Measurements from ENCODE around the gene PIP5K1B.

Gene PIP5K1B

GRCh38 chr9:68999393-69000105 lies 294.5 kb downstream of the PIP5K1B start:
- DNase-seq = peak; percentile 56

GRCh38 chr9:69001921-69002320 lies 296.9 kb downstream of the PIP5K1B start:
- DNase-seq = no peak

- DNase-seq = no peak
Measured at GRCh38 chr9:69003051-69003450, 298.0 kb downstream of the PIP5K1B start.

GRCh38 chr9:69004836-69005235 lies 299.8 kb downstream of the PIP5K1B start:
- DNase-seq = no peak

- no peak for DNase-seq
Measured at GRCh38 chr9:69009708-69010107, 304.7 kb downstream of the PIP5K1B start.

- DNase-seq = no peak
Measured at GRCh38 chr9:69012696-69013381, 307.8 kb downstream of the PIP5K1B start.

GRCh38 chr9:69013382-69013727 lies 308.3 kb downstream of the PIP5K1B start:
- DNase-seq = no peak

GRCh38 chr9:69014013-69014412 lies 309.0 kb downstream of the PIP5K1B start, which contains the start of gene PRKACG:
Gene PRKACG, minus strand, starts transcription at chr9:69014113. Its CDS starts 21 bp downstream, at chr9:69014092.
- no peak for DNase-seq

GRCh38 chr9:69016191-69017096 lies 311.4 kb downstream of the PIP5K1B start:
- no peak for DNase-seq

GRCh38 chr9:69018737-69019136 lies 313.7 kb downstream of the PIP5K1B start:
- DNase-seq = no peak

- no peak for DNase-seq
Measured at GRCh38 chr9:69019808-69020207, 314.8 kb downstream of the PIP5K1B start.

GRCh38 chr9:69020301-69021145 lies 315.5 kb downstream of the PIP5K1B start:
- DNase-seq = no peak

GRCh38 chr9:69023650-69024049 lies 318.6 kb downstream of the PIP5K1B start:
- DNase-seq = no peak

- peak; percentile 39 for DNase-seq
Measured at GRCh38 chr9:69027355-69028097, 322.5 kb downstream of the PIP5K1B start.

GRCh38 chr9:69028754-69029153 lies 323.7 kb downstream of the PIP5K1B start:
- DNase-seq = no peak

- no peak for DNase-seq
Measured at GRCh38 chr9:69029535-69029934, 324.5 kb downstream of the PIP5K1B start.

GRCh38 chr9:69030851-69031645 lies 326.0 kb downstream of the PIP5K1B start:
- DNase-seq = peak; percentile 67

GRCh38 chr9:69034071-69034470 lies 329.0 kb downstream of the PIP5K1B start:
- DNase-seq = no peak

GRCh38 chr9:69035438-69036308 lies 330.6 kb downstream of the PIP5K1B start, which contains the start of gene FXN:
Gene FXN, plus strand, starts transcription at chr9:69035752. Its CDS starts 31 bp downstream, at chr9:69035783.
- DNase-seq = peak; percentile 79

GRCh38 chr9:69036309-69036708 lies 331.3 kb downstream of the PIP5K1B start:
- peak; percentile 11 for DNase-seq
